ENCODE results near the gene LST1. TPM values are rescaled to one million over a fixed set of nuclear protein-coding genes. Genes with fewer than 3 reads are reported as not detected.
A peak's percentile ranks its signal among the peaks of the same experiment; 100 is the strongest.
"Not testable (repeated sequence)": the region's sequence is repeated elsewhere in the genome, so short reads cannot be mapped to it uniquely, and the experiment has no call there.

LST1 gene
- polyA plus RNA-seq, 1 donor from 2014 or later = 20.5 TPM

DNA sequence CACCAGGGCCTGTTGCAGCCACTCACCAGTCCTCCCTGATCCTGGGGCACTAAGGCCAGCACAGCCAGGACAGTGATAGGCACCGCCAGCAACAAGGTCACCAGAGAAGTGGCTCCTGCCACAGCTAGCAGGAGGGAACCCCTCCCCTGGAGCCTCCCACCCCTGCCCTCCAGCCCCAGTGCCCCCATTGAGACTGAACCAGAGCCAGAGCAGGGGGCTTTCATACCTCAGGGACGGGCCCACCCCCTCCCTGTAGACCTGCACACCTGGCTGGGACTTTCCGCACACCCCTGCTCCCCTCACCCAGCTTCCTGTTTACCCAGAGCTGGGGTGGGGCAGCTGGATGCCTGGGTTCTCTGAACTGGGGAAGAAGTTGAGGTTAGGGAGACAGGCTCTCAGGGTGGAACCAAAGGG, 3.8 kb upstream of the LST1 start, which contains the start of gene LTB:
TSS of gene LTB (minus strand) at position 195 of the 414 bp plus-strand sequence. CDS start at position 188, 7 bp downstream.
- Mint-ChIP-seq H3K9me3 (no peaks in the 10 kb centered on the region), H3K27ac (peak within 1 kb of the TSS; percentile 96 to 100 (median 99)), H3K36me3 (peaks cover 7% of the 10 kb centered on the region), H3K4me3 (peak within 1 kb of the TSS; percentile 93 to 100 (median 98)), H3K27me3 (peaks cover 2% of the 10 kb centered on the region), H3K4me1 (peaks cover 53 to 58% (median 57%) of the 10 kb centered on the region in 3 donors)

DNA sequence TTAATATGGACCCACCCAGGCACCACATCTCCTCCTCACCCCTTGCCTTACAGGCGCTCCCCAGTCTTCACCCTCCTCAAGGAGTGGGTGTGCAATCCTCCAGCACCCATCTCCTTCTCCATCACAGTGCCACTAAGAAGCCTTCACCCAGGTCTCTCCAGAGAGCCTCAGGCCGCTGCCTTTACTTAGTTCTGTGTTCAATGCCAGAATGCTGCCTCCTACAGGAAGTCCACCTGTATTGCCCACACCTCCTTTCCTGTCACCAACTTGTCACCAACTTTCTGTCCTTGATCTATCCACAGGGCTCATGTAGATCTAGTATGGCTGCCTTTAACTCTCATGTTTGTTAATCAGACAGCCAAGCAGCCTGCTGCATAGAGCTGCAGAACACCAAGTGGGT, 586 bp upstream of the LST1 start:
- peak overlapping the region; percentile 32 to 93 (median 68) for H3K4me3 Mint-ChIP-seq
- no peaks in the 10 kb centered on the region for H3K9me3 Mint-ChIP-seq
- H3K36me3 Mint-ChIP-seq = peaks cover 6% of the 10 kb centered on the region
- peak overlapping the region; percentile 95 to 96 (median 96) for H3K27ac Mint-ChIP-seq
- H3K27me3 Mint-ChIP-seq = peaks cover 2% of the 10 kb centered on the region
- peaks cover 51 to 56% (median 52%) of the 10 kb centered on the region in 3 donors for H3K4me1 Mint-ChIP-seq

DNA sequence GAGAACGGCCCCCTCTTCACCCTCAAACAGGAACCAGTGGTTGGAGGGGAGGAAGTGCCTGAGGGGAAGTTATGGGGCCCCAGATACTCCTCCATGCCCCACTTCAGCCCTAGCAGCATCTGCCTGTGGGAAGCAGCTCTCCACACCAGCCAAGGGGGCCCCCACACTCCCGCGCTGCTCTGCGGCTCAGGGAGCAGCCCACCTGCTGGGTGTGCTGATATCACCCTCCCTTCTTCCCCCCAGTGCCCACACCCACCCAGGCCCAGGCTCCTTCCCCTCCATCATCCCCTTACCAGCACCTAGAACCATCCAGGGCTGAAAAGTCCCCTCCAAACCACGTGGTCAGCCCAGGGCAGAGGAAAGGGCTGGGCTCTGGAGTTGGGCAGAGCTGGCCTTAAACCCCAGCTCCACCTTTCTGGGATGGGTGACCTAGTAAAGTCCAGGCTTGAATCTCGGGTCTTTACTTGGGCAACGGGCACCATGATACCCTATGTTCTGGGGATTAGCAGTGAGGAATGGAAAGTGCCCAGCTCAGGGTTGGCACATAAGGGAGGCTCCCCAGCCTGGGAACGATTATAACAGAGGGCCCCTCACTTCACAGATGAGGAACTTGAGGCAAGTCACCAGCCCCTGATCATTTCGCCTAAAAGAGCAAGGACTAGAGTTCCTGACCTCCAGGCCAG, 663 bp downstream of the LST1 start:
- Mint-ChIP-seq H3K4me3 (peak overlapping the region; percentile 32 to 93 (median 79)), H3K36me3 (no peaks in the 10 kb centered on the region), H3K27ac (peak overlapping the region; percentile 95 to 96 (median 96)), H3K4me1 (peaks cover 54 to 58% (median 56%) of the 10 kb centered on the region in 3 donors), H3K27me3 (peaks cover 2% of the 10 kb centered on the region), H3K9me3 (no peaks in the 10 kb centered on the region)

DNA sequence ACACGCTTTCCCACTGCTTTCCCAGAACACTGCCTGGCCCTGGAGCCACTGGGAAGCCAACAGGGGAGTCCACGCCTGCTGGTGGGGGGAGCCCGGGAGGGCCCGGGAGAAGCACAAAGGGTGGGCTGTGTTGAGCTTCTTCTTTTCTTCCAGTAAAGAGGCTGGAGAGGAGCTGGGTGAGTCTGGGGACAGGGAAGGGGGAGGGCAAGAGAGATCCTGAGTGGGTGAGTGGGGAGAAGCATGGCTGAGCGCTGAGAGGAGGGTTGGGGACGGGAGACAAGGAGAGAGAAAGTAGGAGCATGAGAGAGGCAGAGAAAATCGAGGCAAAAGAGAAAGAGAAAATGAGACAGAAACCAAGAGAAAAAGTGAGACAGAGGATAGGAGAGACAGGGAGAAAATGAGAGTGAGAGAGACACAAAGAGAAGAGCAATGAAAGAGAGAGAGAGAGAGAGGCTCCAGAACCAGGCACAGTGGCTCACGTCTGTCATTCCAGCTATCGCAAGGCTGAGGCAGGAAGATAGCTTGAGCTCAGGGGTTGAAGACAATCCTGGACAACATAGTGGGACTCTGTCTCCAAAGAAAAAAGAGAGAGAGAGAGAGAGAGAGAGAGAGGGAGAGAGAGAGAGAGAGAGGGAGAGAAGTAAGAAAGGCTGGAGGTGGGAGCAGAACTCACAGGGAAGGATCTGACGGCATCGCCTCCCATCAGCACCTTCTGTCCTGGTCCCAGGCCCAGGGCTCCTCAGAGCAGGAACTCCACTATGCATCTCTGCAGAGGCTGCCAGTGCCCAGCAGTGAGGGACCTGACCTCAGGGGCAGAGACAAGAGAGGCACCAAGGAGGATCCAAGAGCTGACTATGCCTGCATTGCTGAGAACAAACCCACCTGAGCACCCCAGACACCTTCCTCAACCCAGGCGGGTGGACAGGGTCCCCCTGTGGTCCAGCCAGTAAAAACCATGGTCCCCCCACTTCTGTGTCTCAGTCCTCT, 2.0 kb downstream of the LST1 start:
- no peaks in the 10 kb centered on the region for H3K9me3 Mint-ChIP-seq
- peak overlapping the region; percentile 83 to 95 (median 95) for H3K27ac Mint-ChIP-seq
- no peaks in the 10 kb centered on the region for H3K36me3 Mint-ChIP-seq
- H3K4me3 Mint-ChIP-seq = peak overlapping the region; percentile 69 to 85 (median 79)
- peaks cover 2% of the 10 kb centered on the region for H3K27me3 Mint-ChIP-seq
- peaks cover 47 to 62% (median 56%) of the 10 kb centered on the region in 3 donors for H3K4me1 Mint-ChIP-seq

DNA sequence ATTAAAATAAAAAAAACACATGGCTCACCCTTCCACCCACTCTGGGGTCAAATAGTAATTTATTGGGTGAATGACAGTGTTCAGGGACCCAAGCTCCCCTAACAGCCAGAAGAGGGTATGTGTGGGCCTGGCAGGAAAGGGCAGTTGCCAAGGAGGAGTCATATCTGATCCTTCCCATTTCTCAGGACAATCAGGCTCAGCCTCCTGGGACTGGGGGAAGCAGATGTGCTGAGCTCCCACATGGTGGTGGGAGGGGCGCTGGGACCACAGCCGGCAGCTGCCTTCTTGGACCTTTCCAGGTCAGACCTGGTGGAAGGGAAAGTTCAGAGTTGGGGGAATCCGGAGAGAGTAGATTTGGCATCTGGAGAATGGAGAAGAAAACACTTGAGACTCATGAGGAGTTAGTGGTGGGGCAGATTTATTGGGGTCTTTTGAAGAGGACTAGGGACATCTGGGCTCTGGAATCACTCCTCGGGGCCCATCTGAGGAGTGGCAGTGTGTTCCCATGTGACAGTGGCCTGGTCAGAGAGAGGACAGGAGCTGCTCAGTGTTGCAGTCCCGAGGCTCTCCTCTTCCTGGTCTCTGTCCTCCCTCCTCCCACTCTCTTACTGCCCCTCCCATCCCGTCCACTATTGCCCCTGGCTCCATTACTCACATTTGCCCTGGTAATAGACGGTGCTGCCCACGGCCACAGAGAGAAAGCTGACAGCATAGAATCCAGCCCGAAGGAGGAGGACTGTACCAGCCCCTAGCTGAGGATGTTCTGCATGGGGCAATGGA, 3.0 kb downstream of the LST1 start:
- Mint-ChIP-seq H3K36me3 (no peaks in the 10 kb centered on the region), H3K4me3 (peak overlapping the region in 3 of 4 donors; percentile 14 to 77 (median 45)), H3K27ac (peak overlapping the region in 2 of 3 donors; percentile 36 to 88), H3K27me3 (peaks cover 2% of the 10 kb centered on the region), H3K9me3 (no peaks in the 10 kb centered on the region), H3K4me1 (peaks cover 46 to 59% (median 52%) of the 10 kb centered on the region in 3 donors)

DNA sequence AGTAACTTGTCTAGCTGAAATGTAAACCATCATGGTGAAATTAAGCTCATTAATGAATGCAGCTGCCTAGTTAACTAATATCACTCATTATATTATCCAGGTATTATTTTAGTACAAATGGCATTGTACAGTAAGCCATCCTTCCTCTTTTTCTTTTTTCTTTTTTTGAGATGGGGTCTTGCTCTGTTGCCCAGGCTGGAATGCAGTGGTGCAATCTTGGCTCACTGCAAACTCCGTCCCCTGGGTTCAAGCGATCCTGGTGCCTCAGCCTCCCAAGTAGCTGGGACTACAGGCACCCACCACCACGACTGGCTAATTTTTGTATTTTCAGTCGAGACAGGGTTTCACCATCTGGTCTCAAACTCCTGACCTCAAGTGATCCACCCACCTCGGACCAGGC, 4.6 kb downstream of the LST1 start:
- not testable (repeated sequence) for H3K9me3 Mint-ChIP-seq, H3K27me3 Mint-ChIP-seq, H3K36me3 Mint-ChIP-seq
- Mint-ChIP-seq H3K27ac (peak overlapping the region in 2 of 3 donors; percentile 89 to 95), H3K4me3 (peak overlapping the region in 3 of 4 donors; percentile 37 to 63 (median 57)), H3K4me1 (peaks cover 36 to 45% (median 43%) of the 10 kb centered on the region in 3 donors)

DNA sequence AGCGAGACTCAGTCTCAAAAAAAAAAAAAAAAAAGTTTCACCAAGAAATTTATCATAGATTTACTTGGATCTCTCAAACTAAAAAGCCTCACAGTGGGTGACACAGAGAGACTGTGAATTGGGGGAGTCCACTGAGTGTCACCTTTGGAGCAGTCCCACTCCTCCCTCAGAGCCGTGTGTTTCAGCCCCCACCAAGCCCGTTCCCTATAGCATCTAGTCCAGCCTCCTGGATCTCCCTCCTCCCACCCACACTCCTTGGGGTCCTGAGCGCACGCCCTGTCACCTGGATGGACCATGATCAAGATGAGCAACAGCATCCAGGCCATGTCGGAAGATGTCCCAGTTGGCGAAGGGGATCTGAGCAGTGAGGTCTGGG, 6.3 kb downstream of the LST1 start:
- Mint-ChIP-seq H3K36me3 (no peaks in the 10 kb centered on the region), H3K27me3 (no peaks in the 10 kb centered on the region), H3K4me3 (peak overlapping the region; percentile 57 to 94 (median 85)), H3K9me3 (no peaks in the 10 kb centered on the region), H3K4me1 (peaks cover 27 to 37% (median 36%) of the 10 kb centered on the region in 3 donors), H3K27ac (peak overlapping the region; percentile 89 to 97 (median 95))

DNA sequence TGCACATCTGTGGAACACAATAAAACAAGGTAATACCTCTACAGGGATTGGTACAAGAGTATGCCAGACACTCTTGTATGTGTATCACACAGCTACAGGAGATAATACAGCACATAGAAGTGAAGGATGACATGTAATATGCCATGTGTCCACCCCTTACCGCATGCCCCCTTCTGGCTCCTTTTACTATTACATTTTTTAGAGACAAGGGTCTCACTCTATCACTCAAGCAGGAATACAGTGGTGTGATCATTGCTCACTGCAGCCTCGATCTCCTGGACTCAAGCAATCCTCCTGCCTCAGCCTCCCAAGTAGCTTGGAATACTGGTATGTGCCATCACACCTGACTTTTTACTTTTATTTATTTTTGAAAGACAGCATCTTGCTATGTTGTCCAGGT, 10.9 kb downstream of the LST1 start:
- no peaks in the 10 kb centered on the region for H3K9me3 Mint-ChIP-seq
- H3K27ac Mint-ChIP-seq = peak overlapping the region in 2 of 3 donors; percentile 88 to 94
- H3K36me3 Mint-ChIP-seq = no peaks in the 10 kb centered on the region
- no peaks in the 10 kb centered on the region for H3K27me3 Mint-ChIP-seq
- H3K4me3 Mint-ChIP-seq = peak overlapping the region; percentile 9 to 77 (median 62)
- H3K4me1 Mint-ChIP-seq = peaks cover 11 to 30% (median 24%) of the 10 kb centered on the region in 3 donors

DNA sequence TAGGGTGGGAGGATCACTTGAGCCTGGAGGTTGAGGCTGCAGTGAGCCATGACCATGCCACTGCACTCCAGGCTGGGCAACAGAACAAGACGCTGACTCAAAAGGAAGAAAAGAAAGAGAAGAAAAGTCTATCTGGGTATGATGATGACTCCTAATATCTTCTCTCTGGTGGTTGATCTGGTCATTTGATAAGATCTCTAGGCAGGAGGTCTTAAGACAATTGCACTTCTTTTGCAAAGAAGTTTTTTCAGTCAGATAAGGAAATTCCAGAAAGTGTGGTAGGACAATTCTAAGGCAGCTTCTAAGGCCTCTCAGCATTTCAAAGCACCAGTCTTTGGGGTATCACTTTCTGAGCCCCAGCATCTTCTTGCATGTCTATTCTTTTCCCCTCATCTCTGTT, 21.2 kb downstream of the LST1 start:
- Mint-ChIP-seq H3K9me3 (no peaks in the 10 kb centered on the region), H3K4me1 (peaks cover 0 to 2% (median 0%) of the 10 kb centered on the region in 3 donors), H3K27me3 (no peaks in the 10 kb centered on the region), H3K4me3 (no peak overlapping the region), H3K27ac (no peak overlapping the region), H3K36me3 (no peaks in the 10 kb centered on the region)

DNA sequence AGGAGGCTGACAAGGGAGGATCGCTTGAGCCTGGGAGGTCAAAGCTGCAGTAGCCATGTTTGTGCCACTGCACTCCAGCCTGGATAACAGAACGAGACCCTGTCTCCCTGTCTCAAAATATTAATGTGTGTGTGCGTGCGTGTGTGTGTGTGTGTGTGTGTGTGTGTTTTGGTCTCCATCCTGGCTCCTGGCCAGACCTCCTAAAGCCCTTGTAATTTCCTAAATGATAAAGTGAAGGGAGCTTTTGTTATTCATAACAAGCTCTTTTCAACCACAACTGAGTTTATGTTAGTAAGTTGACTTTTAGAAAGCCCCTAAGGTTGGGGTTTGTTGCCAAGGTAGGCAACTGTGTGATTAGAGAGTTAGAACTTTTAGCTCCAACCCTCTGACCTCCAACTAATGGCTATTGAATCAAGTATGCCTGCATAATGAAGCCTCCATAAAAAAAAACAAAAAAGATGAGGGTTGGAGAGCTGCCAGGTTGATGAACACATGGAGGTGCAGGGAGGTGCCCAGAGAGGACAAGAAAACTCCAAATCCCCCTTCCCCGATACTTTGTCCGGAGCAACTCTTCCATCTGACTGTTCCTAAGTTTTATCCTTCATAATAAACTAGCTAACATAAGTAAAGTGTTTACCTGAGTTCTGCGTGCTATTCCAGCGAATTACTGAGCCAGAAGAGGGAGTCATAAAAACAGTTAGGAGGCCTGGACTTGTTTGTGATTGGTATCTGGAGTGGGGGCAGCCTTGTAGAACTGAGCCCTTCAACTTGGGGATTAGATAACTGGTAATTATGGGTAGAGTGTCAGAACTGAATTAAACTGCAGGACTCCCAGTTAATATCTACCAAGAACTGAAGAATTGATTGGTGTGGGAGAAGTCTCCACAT, 23.7 kb downstream of the LST1 start:
- no peaks in the 10 kb centered on the region for H3K36me3 Mint-ChIP-seq
- peaks cover 3% of the 10 kb centered on the region for H3K27me3 Mint-ChIP-seq
- no peaks in the 10 kb centered on the region for H3K9me3 Mint-ChIP-seq
- no peak overlapping the region for H3K27ac Mint-ChIP-seq
- H3K4me1 Mint-ChIP-seq = peaks cover 7 to 10% (median 9%) of the 10 kb centered on the region in 3 donors
- H3K4me3 Mint-ChIP-seq = no peak overlapping the region

DNA sequence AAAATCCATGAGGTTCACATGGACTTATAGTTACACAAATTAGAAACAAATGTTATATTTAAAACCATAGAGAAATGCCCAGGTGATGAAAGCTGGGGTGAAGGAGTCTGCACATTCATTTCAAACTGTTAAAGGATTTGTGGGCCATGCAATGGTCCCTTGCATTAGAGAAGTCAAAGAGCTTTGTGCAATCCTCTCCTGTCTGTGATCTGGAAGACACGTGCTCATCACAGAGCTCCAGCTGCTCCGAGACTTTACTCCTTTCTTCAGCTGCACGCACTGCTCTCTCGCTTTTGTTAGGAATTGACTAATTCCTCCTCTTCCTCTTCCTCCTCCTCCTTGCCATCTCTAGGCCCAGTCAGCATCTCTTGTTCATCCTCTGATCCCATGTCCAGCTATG, 24.9 kb downstream of the LST1 start:
- peak overlapping the region in 1 of 3 donors; percentile 39 for H3K27ac Mint-ChIP-seq
- H3K4me1 Mint-ChIP-seq = peaks cover 11 to 20% (median 20%) of the 10 kb centered on the region in 3 donors
- no peaks in the 10 kb centered on the region for H3K36me3 Mint-ChIP-seq

DNA sequence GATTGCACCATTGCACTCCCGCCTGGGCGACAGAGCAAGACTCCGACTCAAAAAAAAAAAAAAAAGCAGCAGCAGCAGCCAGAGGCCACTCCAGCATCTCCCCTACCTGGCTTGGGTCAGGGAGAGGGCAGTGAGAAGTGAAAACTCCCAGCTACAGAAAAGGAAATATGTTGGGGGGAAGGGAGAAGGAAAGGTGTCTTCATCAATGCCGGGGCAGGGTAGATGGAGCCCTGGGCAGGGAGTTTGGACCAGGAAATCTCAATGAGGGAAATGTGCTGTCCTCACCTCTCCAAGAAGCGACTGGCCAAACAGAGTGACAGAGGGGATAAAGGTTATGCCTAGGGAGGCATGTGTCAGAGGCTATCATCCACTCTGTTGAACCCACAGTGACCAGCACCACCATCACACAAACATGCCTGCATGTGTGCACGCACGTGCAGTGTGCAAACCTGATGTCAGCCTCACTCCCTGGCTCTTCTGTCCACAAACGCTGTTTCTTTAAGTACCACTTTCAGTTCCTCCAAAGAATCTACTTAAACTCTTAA, 28.1 kb downstream of the LST1 start:
- Mint-ChIP-seq H3K4me1 (peaks cover 15 to 28% (median 23%) of the 10 kb centered on the region in 3 donors), H3K27me3 (peaks cover 4% of the 10 kb centered on the region), H3K27ac (peak overlapping the region in 2 of 3 donors; percentile 64 to 92), H3K36me3 (no peaks in the 10 kb centered on the region), H3K4me3 (peak overlapping the region in 1 of 4 donors; percentile 83), H3K9me3 (no peaks in the 10 kb centered on the region)

More for the DNA sequence above, 24.9 kb downstream of the LST1 start:
- Mint-ChIP-seq H3K9me3 (no peaks in the 10 kb centered on the region), H3K4me3 (no peak overlapping the region), H3K27me3 (peaks cover 4% of the 10 kb centered on the region)

Measured in IgD-negative memory B cell (primary cell).